Chondrocyte (in vitro differentiated cells): ENCODE measurements around the gene TBC1D12. TPM values are rescaled to one million over a fixed set of nuclear protein-coding genes. Genes with fewer than 3 reads are reported as not detected.
A peak's percentile ranks its signal among the peaks of the same experiment; 100 is the strongest.

Source experiments
- DNase-seq: peaks from one replicate; pipeline ENCODE4 v3.0.0; 2021; ENCODE audit warnings: mixed read lengths, low spot score
- H3K27ac Mint-ChIP-seq: one replicate; pipeline ENCODE4 v1.8.0; 2021; ENCODE audit warnings: mild to moderate bottlenecking, moderate library complexity, mixed read lengths; ENCODE audit not compliant: unreplicated experiment
- H3K27me3 Mint-ChIP-seq: 2 replicates; pipeline ENCODE4 v1.8.0; 2021; ENCODE audit warnings: low read depth, mixed read lengths
- H3K36me3 Mint-ChIP-seq: 2 replicates; pipeline ENCODE4 v1.8.0; 2021; ENCODE audit warnings: low read depth, mixed read lengths
- H3K4me1 Mint-ChIP-seq: 2 replicates; pipeline ENCODE4 v1.8.0; 2021; ENCODE audit warnings: low read depth, mild to moderate bottlenecking, mixed read lengths
- H3K4me3 Mint-ChIP-seq: one replicate; pipeline ENCODE4 v1.8.0; 2021; ENCODE audit warnings: mild to moderate bottlenecking, moderate library complexity, mixed read lengths; ENCODE audit not compliant: unreplicated experiment
- H3K9me3 Mint-ChIP-seq: 2 replicates; pipeline ENCODE4 v1.8.0; 2021; ENCODE audit warnings: low read depth, mixed read lengths
- CTCF ChIP-seq: fragments of 200-600 bp; sonication (generic); IDR thresholded peaks from 2 replicates; pipeline ENCODE4 v1.5.0; 2021; ENCODE audit warnings: antibody characterized with exemption, mild to moderate bottlenecking, moderate library complexity
- total RNA-seq: library from RNA; stranded (reverse); gene quantifications from 3 replicates; pipeline ENCODE4 v1.2.1, GENCODE V29; 2021

The TBC1D12 gene
- total RNA-seq, 1 donor from 2014 or later, result 26.3 TPM

- Mint-ChIP-seq H3K4me3 (peak overlapping the region; percentile 83), H3K36me3 (peaks cover 10% of the 10 kb centered on the region), H3K27ac (no peak overlapping the region), H3K27me3 (peaks cover 4% of the 10 kb centered on the region), H3K4me1 (peaks cover 44% of the 10 kb centered on the region), H3K9me3 (no peaks in the 10 kb centered on the region)
- no peak for TF ChIP-seq CTCF
- no peak for DNase-seq
These were observed 41.1 kb upstream of the TBC1D12 start for GRCh38 chr10:94361171-94361794.

- Mint-ChIP-seq H3K36me3 (peaks cover 7% of the 10 kb centered on the region), H3K27me3 (peaks cover 4% of the 10 kb centered on the region), H3K27ac (peak within 1 kb of the TSS; percentile 94), H3K9me3 (no peaks in the 10 kb centered on the region), H3K4me3 (peak within 1 kb of the TSS; percentile 83), H3K4me1 (peaks cover 44% of the 10 kb centered on the region)
- peak; percentile 99 for TF ChIP-seq CTCF
- DNase-seq, result peak; percentile 99
These were observed 39.7 kb upstream of the TBC1D12 start, which contains the start of gene NOC3L for GRCh38 chr10:94362360-94363250. Gene NOC3L, minus strand, starts transcription at chr10:94362939. Its CDS starts 101 bp downstream, at chr10:94362838.

- H3K27ac Mint-ChIP-seq, result peak overlapping the region; percentile 73
- peak overlapping the region; percentile 83 for H3K4me3 Mint-ChIP-seq
- H3K27me3 Mint-ChIP-seq, result peaks cover 4% of the 10 kb centered on the region
- H3K9me3 Mint-ChIP-seq, result no peaks in the 10 kb centered on the region
- peaks cover 40% of the 10 kb centered on the region for H3K4me1 Mint-ChIP-seq
- peaks cover 5% of the 10 kb centered on the region for H3K36me3 Mint-ChIP-seq
- peak; percentile 3 for TF ChIP-seq CTCF
- DNase-seq, result no peak
These were observed 39.1 kb upstream of the TBC1D12 start for GRCh38 chr10:94363251-94363565.

GRCh38 chr10:94364482-94364881 lies 37.9 kb upstream of the TBC1D12 start:
- Mint-ChIP-seq H3K27ac (no peak overlapping the region), H3K36me3 (peaks cover 5% of the 10 kb centered on the region), H3K9me3 (no peaks in the 10 kb centered on the region), H3K27me3 (peaks cover 4% of the 10 kb centered on the region), H3K4me3 (no peak overlapping the region), H3K4me1 (peaks cover 27% of the 10 kb centered on the region)
- DNase-seq, result no peak
- TF ChIP-seq CTCF, result no peak

GRCh38 chr10:94366382-94366781 lies 36.0 kb upstream of the TBC1D12 start:
- H3K27me3 Mint-ChIP-seq, result peaks cover 4% of the 10 kb centered on the region
- no peak for TF ChIP-seq CTCF
- peaks cover 15% of the 10 kb centered on the region for H3K4me1 Mint-ChIP-seq
- DNase-seq, result no peak
- no peak overlapping the region for H3K27ac Mint-ChIP-seq
- H3K36me3 Mint-ChIP-seq, result no peaks in the 10 kb centered on the region
- no peak overlapping the region for H3K4me3 Mint-ChIP-seq
- no peaks in the 10 kb centered on the region for H3K9me3 Mint-ChIP-seq
